NCI-H345 treated with DMSO at 0.1 percent for 48 hours (cell line): ENCODE results near the gene MAPKAPK2.
"Not testable (repeated sequence)": the region's sequence is repeated elsewhere in the genome, so short reads cannot be mapped to it uniquely, and the experiment has no call there.

Experiments
- DNase-seq: peaks from one replicate; lab custom pipeline; 2025; ENCODE audit not compliant: unreplicated experiment; lab: John Stamatoyannopoulos, UW

MAPKAPK2 gene

GRCh38 chr1:206739411-206740076, 54.8 kb downstream of the MAPKAPK2 start:
- DNase-seq: no peak

- DNase-seq: no peak
Measured at GRCh38 chr1:206741142-206741701, 56.5 kb downstream of the MAPKAPK2 start.

- DNase-seq: no peak
Measured at GRCh38 chr1:206742719-206743383, 58.1 kb downstream of the MAPKAPK2 start.

- DNase-seq: no peak
Measured at GRCh38 chr1:206744683-206745082, 60.0 kb downstream of the MAPKAPK2 start.

GRCh38 chr1:206745301-206745700, 60.6 kb downstream of the MAPKAPK2 start:
- DNase-seq: no peak

GRCh38 chr1:206748348-206749030, 63.8 kb downstream of the MAPKAPK2 start:
- DNase-seq: no peak

GRCh38 chr1:206751891-206752290, 67.2 kb downstream of the MAPKAPK2 start:
- DNase-seq: no peak

- no peak for DNase-seq
Measured at GRCh38 chr1:206752481-206752880, 67.8 kb downstream of the MAPKAPK2 start.

- no peak for DNase-seq
Measured at GRCh38 chr1:206753141-206753540, 68.4 kb downstream of the MAPKAPK2 start.

- no peak for DNase-seq
Measured at GRCh38 chr1:206754011-206754410, 69.3 kb downstream of the MAPKAPK2 start.

GRCh38 chr1:206757524-206758266, 73.0 kb downstream of the MAPKAPK2 start:
- no peak for DNase-seq

GRCh38 chr1:206760590-206760989, 75.9 kb downstream of the MAPKAPK2 start:
- no peak for DNase-seq

- no peak for DNase-seq
Measured at GRCh38 chr1:206761159-206761768, 76.6 kb downstream of the MAPKAPK2 start.

GRCh38 chr1:206762741-206763364, 78.1 kb downstream of the MAPKAPK2 start:
- not testable (repeated sequence) for DNase-seq

GRCh38 chr1:206765771-206766170, 81.1 kb downstream of the MAPKAPK2 start:
- DNase-seq: not testable (repeated sequence)

GRCh38 chr1:206766251-206766856, 81.6 kb downstream of the MAPKAPK2 start:
- DNase-seq: no peak

GRCh38 chr1:206768472-206769303, 84.0 kb downstream of the MAPKAPK2 start:
- DNase-seq: no peak

GRCh38 chr1:206769304-206769731, 84.6 kb downstream of the MAPKAPK2 start:
- no peak for DNase-seq
